Measurements from ENCODE around the gene VCPKMT.

VCPKMT gene

GRCh38 chr14:50099335-50099734, 17.0 kb downstream of the VCPKMT start:
- Histone ChIP-seq H2AFZ (ENCODE audit: low read depth, low read length, severe bottlenecking) (no peak overlapping the region), H3K36me3 (ENCODE audit: low read length) (no peaks in the 10 kb centered on the region), H4K20me1 (ENCODE audit: low read depth, low read length) (no peaks in the 10 kb centered on the region), H3K27me3 (ENCODE audit: low read length) (no peaks in the 10 kb centered on the region), H3K9ac (ENCODE audit: low read length) (no peak overlapping the region), H3K9me2 (replicated peaks; ENCODE audit: insufficient read depth, low read length) (no peaks in the 10 kb centered on the region), H3K27ac (ENCODE audit: low read depth, low read length) (no peak overlapping the region), H3K4me2 (ENCODE audit: low read depth, low read length, poor library complexity, severe bottlenecking) (no peak overlapping the region), H3K9me3 (ENCODE audit: insufficient read depth, low read length) (no peaks in the 10 kb centered on the region), H3K79me2 (ENCODE audit: insufficient read depth, low read length) (no peaks in the 10 kb centered on the region), H3F3A (ENCODE audit: insufficient read depth) (no peaks in the 10 kb centered on the region), H3K4me3 (ENCODE audit: insufficient read depth, low read length, poor library complexity, severe bottlenecking) (no peak overlapping the region)
- TF ChIP-seq CTCF (IDR thresholded peaks at IDR 0.05; ENCODE audit: insufficient read depth, low read length, poor library complexity, severe bottlenecking) (no peak), EZH2phosphoT487 (conservative IDR thresholded peaks at IDR 0.05; ENCODE audit: low read length) (no peak)

- TF ChIP-seq EZH2phosphoT487 (conservative IDR thresholded peaks at IDR 0.05; ENCODE audit: low read length) (no peak), CTCF (IDR thresholded peaks at IDR 0.05; ENCODE audit: insufficient read depth, low read length, poor library complexity, severe bottlenecking) (no peak)
- Histone ChIP-seq H3K27ac (ENCODE audit: low read depth, low read length) (no peak overlapping the region), H3K4me3 (ENCODE audit: insufficient read depth, low read length, poor library complexity, severe bottlenecking) (no peak overlapping the region), H3K9me3 (ENCODE audit: insufficient read depth, low read length) (no peaks in the 10 kb centered on the region), H3K9me2 (replicated peaks; ENCODE audit: insufficient read depth, low read length) (no peaks in the 10 kb centered on the region), H3K36me3 (ENCODE audit: low read length) (no peaks in the 10 kb centered on the region), H2AFZ (ENCODE audit: low read depth, low read length, severe bottlenecking) (no peak overlapping the region), H3K79me2 (ENCODE audit: insufficient read depth, low read length) (no peaks in the 10 kb centered on the region), H3K9ac (ENCODE audit: low read length) (no peak overlapping the region), H3K4me2 (ENCODE audit: low read depth, low read length, poor library complexity, severe bottlenecking) (no peak overlapping the region), H3F3A (ENCODE audit: insufficient read depth) (no peaks in the 10 kb centered on the region), H4K20me1 (ENCODE audit: low read depth, low read length) (no peaks in the 10 kb centered on the region), H3K27me3 (ENCODE audit: low read length) (no peaks in the 10 kb centered on the region)
Observed at GRCh38 chr14:50095895-50096294, 20.5 kb downstream of the VCPKMT start.

GRCh38 chr14:50094056-50094755, 22.2 kb downstream of the VCPKMT start:
- Histone ChIP-seq H3K27me3 (ENCODE audit: low read length) (no peaks in the 10 kb centered on the region), H3K4me2 (ENCODE audit: low read depth, low read length, poor library complexity, severe bottlenecking) (no peak overlapping the region), H4K20me1 (ENCODE audit: low read depth, low read length) (no peaks in the 10 kb centered on the region), H3K4me3 (ENCODE audit: insufficient read depth, low read length, poor library complexity, severe bottlenecking) (no peak overlapping the region), H3K9ac (ENCODE audit: low read length) (no peak overlapping the region), H3K9me3 (ENCODE audit: insufficient read depth, low read length) (no peaks in the 10 kb centered on the region), H3K27ac (ENCODE audit: low read depth, low read length) (no peak overlapping the region), H3K79me2 (ENCODE audit: insufficient read depth, low read length) (no peaks in the 10 kb centered on the region), H3F3A (ENCODE audit: insufficient read depth) (no peaks in the 10 kb centered on the region), H3K9me2 (replicated peaks; ENCODE audit: insufficient read depth, low read length) (no peaks in the 10 kb centered on the region), H2AFZ (ENCODE audit: low read depth, low read length, severe bottlenecking) (no peak overlapping the region), H3K36me3 (ENCODE audit: low read length) (no peaks in the 10 kb centered on the region)
- TF ChIP-seq EZH2phosphoT487 (conservative IDR thresholded peaks at IDR 0.05; ENCODE audit: low read length) (no peak), CTCF (IDR thresholded peaks at IDR 0.05; ENCODE audit: insufficient read depth, low read length, poor library complexity, severe bottlenecking) (no peak)

Data from SU-DHL-6 (cell line).